Loucy (cell line): ENCODE results near the gene CAMKMT.

Experiments used
- CTCF ChIP-seq: fragments of 200-600 bp; sonication (generic); conservative IDR thresholded peaks from 2 replicates; pipeline ENCODE4 v1.5.1; 2014; ENCODE audit warnings: mild to moderate bottlenecking, antibody characterized with exemption, low read length
- EZH2phosphoT487 ChIP-seq: fragments of 200-600 bp; IDR thresholded peaks from 2 replicates; pipeline ENCODE4 v1.6.1; 2018; ENCODE audit warnings: antibody characterized with exemption, mild to moderate bottlenecking, moderate library complexity, borderline replicate concordance

- no peak for TF ChIP-seq CTCF
- no peak for TF ChIP-seq EZH2phosphoT487
Observed at GRCh38 chr2:44656460-44656859, 294.7 kb downstream of the CAMKMT start.
